Spinal cord (tissue), 10 donors: ENCODE measurements around the gene F2RL1. TPM values are rescaled to one million over a fixed set of nuclear protein-coding genes. Genes with fewer than 3 reads are reported as not detected.
A peak's percentile ranks its signal among the peaks of the same experiment; 100 is the strongest.
"Not testable (repeated sequence)": the region's sequence is repeated elsewhere in the genome, so short reads cannot be mapped to it uniquely, and the experiment has no call there.

ENCODE experiments used
- DNase-seq, 6 donors: peaks; one replicate each; pipeline versions ENCODE4 v3.0.0 to v3.0.0-alpha.2; 2013 to 2015; ENCODE audit warnings: low spot score in 6 of 6, low read depth in 4 of 6
- H3K27ac ChIP-seq: one replicate; pipeline ENCODE4 v1.5.1; 2013; ENCODE audit warnings: low read depth, low read length, control low read depth
- H3K27me3 ChIP-seq: one replicate; pipeline ENCODE4 v1.6.1; 2013; ENCODE audit warnings: low read length; ENCODE audit not compliant: control insufficient read depth, insufficient read depth
- H3K36me3 ChIP-seq: one replicate; pipeline ENCODE4 v1.6.1; 2013; ENCODE audit warnings: low read length; ENCODE audit not compliant: control insufficient read depth, insufficient read depth
- H3K4me1 ChIP-seq: one replicate; pipeline ENCODE4 v1.6.1; 2013; ENCODE audit warnings: low read length; ENCODE audit not compliant: control insufficient read depth, insufficient read depth
- H3K4me3 ChIP-seq: one replicate; pipeline ENCODE4 v1.5.1; 2013; ENCODE audit warnings: low read depth, low read length, control low read depth
- H3K9me3 ChIP-seq: one replicate; pipeline ENCODE4 v1.6.1; 2013; ENCODE audit warnings: low read length; ENCODE audit not compliant: control insufficient read depth, insufficient read depth
- WGBS: methylation state at CpG from one replicate; pipeline ENCODE4 v1.1.5; 2013; ENCODE audit warnings: missing lambda C conversion rate; ENCODE audit not compliant: insufficient coverage; 5-methylcytosine and 5-hydroxymethylcytosine counted together
- polyA plus RNA-seq, 2 donors: library from polyadenylated mRNA; unstranded; fragments of 120-200 nt; gene quantifications; one replicate each; pipeline ENCODE4 v1.2.1, GENCODE V29; 2013; ENCODE audit not compliant: insufficient read length in 2 of 2
- total RNA-seq, 2 donors: library from RNA; depleted of rRNA in 1 of 2; stranded (reverse); fragments of 120-200 nt in 1 of 2; fragments of >200 nt in 1 of 2; gene quantifications; one replicate each; pipeline versions ENCODE4 v1.2.3 to v1.2.4, GENCODE V29; 2013 to 2014
- donor health status: healthy.

The F2RL1 gene
- total and polyA plus RNA-seq, 4 donors, result 1.7 to 5.3 (median 2.3) TPM

DNA sequence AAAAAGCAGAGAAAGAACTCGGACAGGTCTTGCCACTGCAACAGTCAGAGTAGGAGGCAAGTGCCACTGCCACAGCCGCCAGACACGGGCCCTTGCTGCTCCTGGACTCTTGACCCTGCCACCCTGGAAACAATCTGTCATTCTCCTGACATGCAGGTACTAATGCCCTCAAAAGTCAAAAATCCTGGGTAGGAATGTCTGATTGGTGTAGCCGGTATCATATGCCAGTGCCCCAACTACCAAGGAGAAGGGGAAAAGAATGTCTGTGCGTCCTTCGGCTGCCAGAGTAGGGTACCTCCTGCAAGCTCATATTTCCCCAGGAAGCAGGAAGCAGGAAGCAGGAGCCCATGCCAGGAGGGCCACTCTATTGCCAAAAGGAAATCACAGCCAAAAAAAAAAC, 30.5 kb upstream of the F2RL1 start:
- peaks cover 4% of the 10 kb centered on the region for H3K4me1 ChIP-seq
- no peak overlapping the region for H3K4me3 ChIP-seq
- DNase-seq, result no peak
- 83% methylated on average over 2 of the region's 6 CpGs for WGBS
- no peak overlapping the region for H3K27ac ChIP-seq
- no peaks in the 10 kb centered on the region for H3K9me3 ChIP-seq
- H3K36me3 ChIP-seq, result no peaks in the 10 kb centered on the region
- H3K27me3 ChIP-seq, result no peaks in the 10 kb centered on the region

DNA sequence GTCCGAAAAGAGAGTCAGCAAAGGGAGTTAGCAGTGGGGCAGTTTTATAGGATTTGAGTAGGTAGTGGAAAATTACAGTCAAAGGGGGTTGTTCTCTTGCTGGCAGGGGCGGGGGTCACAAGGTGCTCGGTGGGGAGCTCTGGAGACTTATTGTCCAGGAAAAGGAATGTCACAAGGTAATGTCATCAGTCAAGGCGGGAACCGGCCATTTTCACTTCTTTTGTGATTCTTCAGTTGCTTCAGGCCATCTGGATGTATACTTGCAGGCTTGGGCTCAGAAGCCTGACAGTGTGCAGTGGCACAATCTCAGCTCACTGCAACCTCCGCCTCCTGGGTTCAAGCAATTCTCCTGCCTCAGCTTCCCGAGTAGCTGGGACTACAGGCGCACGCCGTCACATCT, 29.6 kb upstream of the F2RL1 start:
- not testable (repeated sequence) for H3K4me1 ChIP-seq, H3K4me3 ChIP-seq, H3K9me3 ChIP-seq, H3K27me3 ChIP-seq, DNase-seq, H3K27ac ChIP-seq, H3K36me3 ChIP-seq
- 93% methylated on average over 8 of the region's 10 CpGs for WGBS

GRCh38 chr5:76789991-76790581, 28.7 kb upstream of the F2RL1 start:
- no peaks in the 10 kb centered on the region for H3K36me3 ChIP-seq
- no peak overlapping the region for H3K4me3 ChIP-seq
- no peaks in the 10 kb centered on the region for H3K27me3 ChIP-seq
- peaks cover 4% of the 10 kb centered on the region for H3K4me1 ChIP-seq
- no peak for DNase-seq
- H3K27ac ChIP-seq, result peak overlapping the region; percentile 50
- no peaks in the 10 kb centered on the region for H3K9me3 ChIP-seq
- WGBS, result 94% methylated on average over 5 of the region's 8 CpGs

GRCh38 chr5:76790632-76791290, 28.1 kb upstream of the F2RL1 start:
- Histone ChIP-seq H3K9me3 (no peaks in the 10 kb centered on the region), H3K27me3 (no peaks in the 10 kb centered on the region), H3K4me3 (no peak overlapping the region), H3K4me1 (peaks cover 4% of the 10 kb centered on the region), H3K27ac (peak overlapping the region; percentile 50), H3K36me3 (no peaks in the 10 kb centered on the region)
- DNase-seq, result peak in 2 of 6 donors; percentile 49 to 80
- WGBS, result no CpG with 5 or more reads among the region's 3 CpGs

DNA sequence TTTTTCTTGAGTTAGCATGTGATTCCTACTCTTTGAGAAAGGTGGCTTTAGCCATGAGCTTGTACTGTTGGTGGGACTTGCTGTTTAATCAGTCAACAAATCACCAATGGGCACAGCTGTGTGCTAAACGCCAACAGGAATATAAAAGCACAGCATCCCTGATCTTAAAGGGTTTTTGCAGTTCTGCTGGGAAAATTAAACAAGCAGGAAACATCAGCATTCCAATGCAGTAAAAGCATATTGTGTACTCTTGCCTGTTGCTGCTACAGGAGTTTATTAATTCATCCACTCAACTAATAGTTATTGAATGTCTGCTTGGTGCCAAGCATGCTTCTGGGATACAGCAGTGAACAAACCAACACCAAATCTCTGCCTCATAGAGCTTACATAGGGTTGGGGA, 27.4 kb upstream of the F2RL1 start:
- Histone ChIP-seq H3K4me1 (peaks cover 4% of the 10 kb centered on the region), H3K36me3 (no peaks in the 10 kb centered on the region), H3K27ac (peak overlapping the region; percentile 50), H3K4me3 (no peak overlapping the region), H3K9me3 (no peaks in the 10 kb centered on the region), H3K27me3 (no peaks in the 10 kb centered on the region)
- peak in 1 of 6 donors; percentile 49 for DNase-seq
- no CpG with 5 or more reads among the region's 1 CpG for WGBS

DNA sequence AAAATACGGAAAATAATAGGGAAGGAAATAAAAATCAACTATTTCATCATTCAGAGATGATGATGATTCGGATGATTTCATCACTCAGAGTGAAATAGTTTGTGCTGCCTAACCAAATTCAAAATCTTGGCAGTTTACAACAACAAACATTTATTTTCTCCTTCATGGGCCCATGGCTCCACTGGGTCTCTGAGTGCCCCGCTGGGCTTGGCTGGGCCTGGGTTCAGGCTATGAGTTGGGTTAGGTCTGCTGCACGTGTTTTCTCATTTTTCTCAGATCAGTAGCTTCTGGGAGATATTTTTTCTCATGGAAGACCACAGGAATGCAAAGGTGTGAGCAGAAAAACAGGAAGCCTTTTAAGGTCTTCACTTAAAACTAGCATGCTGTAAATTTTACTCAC, 24.0 kb upstream of the F2RL1 start:
- no peak overlapping the region for H3K4me3 ChIP-seq
- H3K9me3 ChIP-seq, result no peaks in the 10 kb centered on the region
- no peaks in the 10 kb centered on the region for H3K36me3 ChIP-seq
- H3K27me3 ChIP-seq, result no peaks in the 10 kb centered on the region
- WGBS, result 100% methylated on average over 1 of the region's 4 CpGs
- no peak overlapping the region for H3K27ac ChIP-seq
- no peak for DNase-seq
- H3K4me1 ChIP-seq, result peaks cover 3% of the 10 kb centered on the region

GRCh38 chr5:76799588-76799987, 19.2 kb upstream of the F2RL1 start:
- Histone ChIP-seq H3K4me3 (no peak overlapping the region), H3K9me3 (no peaks in the 10 kb centered on the region), H3K27ac (no peak overlapping the region), H3K4me1 (no peaks in the 10 kb centered on the region), H3K36me3 (no peaks in the 10 kb centered on the region), H3K27me3 (no peaks in the 10 kb centered on the region)
- WGBS, result no CpG with 5 or more reads among the region's 1 CpG
- no peak for DNase-seq

GRCh38 chr5:76800579-76800978, 18.3 kb upstream of the F2RL1 start:
- no CpG with 5 or more reads among the region's 3 CpGs for WGBS
- Histone ChIP-seq H3K36me3 (no peaks in the 10 kb centered on the region), H3K9me3 (no peaks in the 10 kb centered on the region), H3K27me3 (no peaks in the 10 kb centered on the region), H3K4me1 (no peaks in the 10 kb centered on the region), H3K4me3 (no peak overlapping the region), H3K27ac (no peak overlapping the region)
- DNase-seq, result no peak

DNA sequence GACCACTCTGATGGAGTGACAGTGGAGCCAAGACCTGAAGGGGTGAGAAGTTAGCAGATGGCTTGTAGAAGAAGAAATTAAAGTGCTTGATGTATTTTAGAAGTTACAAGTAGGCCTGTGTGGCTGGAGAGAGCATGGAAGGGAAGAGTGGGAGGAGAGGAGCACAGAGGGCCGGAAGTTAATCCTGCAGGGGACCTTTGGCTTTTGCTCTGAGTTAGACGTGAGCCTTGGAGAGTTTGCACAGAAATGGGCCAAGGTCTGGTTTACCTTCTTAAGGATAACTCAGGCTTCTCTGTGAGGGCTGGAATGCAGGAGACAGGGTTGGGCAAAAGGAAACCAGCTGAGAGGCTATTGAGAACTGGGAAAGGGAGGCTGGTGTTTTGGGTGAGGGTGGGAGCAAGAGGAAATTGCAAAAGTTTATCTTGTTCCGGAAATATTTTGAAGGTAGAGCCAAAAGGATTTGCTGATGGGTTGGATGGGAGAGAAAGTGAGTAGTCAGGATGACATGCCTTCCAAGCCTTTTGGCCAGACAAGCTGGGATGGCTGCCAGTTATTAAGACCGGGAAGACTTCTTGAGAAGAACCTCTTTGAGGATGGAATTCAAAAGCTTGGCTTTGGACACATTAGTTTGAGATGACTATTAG, 17.5 kb upstream of the F2RL1 start:
- Histone ChIP-seq H3K27me3 (no peaks in the 10 kb centered on the region), H3K4me1 (peaks cover under 1% of the 10 kb centered on the region), H3K9me3 (no peaks in the 10 kb centered on the region), H3K4me3 (no peak overlapping the region), H3K36me3 (no peaks in the 10 kb centered on the region), H3K27ac (no peak overlapping the region)
- DNase-seq, result no peak
- WGBS, result 86% methylated on average over 4 of the region's 4 CpGs

DNA sequence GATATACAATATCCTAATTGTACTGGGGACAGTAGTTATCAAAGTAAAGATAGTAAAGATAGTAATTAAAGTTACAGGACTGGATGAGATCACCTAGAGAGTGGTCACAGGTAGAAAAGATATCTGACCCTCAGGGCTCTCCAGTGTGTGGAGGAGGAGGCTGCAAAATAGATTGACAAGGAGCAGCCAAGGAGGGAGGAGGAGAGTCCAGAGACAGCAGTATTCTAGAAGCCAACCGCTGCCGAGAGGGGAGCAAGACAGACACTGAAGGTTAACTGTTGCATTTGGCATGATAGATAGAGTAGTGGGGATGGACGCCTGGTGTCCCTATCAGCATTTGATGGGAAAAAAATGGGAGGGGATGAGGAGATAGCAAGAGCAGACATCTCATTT, 17.0 kb upstream of the F2RL1 start:
- no peak for DNase-seq
- Histone ChIP-seq H3K4me3 (no peak overlapping the region), H3K4me1 (peaks cover 4% of the 10 kb centered on the region), H3K27ac (no peak overlapping the region), H3K27me3 (no peaks in the 10 kb centered on the region), H3K36me3 (no peaks in the 10 kb centered on the region), H3K9me3 (no peaks in the 10 kb centered on the region)
- WGBS, result 85% methylated on average over 3 of the region's 3 CpGs
